GM10847 (cell line): ENCODE measurements around the gene IFNA8.

Source experiments
- POLR2A ChIP-seq: IDR thresholded peaks from 2 replicates; pipeline ENCODE4 v1.6.1; 2011; ENCODE audit not compliant: insufficient read length; ENCODE audit errors: extremely low read depth

Gene IFNA8

GRCh38 chr9:21414220-21414940 is 5.5 kb downstream of the IFNA8 start:
- TF ChIP-seq POLR2A: no peak

GRCh38 chr9:21415493-21416267 is 6.8 kb downstream of the IFNA8 start:
- no peak for TF ChIP-seq POLR2A

- no peak for TF ChIP-seq POLR2A
These were observed 19.3 kb downstream of the IFNA8 start for GRCh38 chr9:21428235-21428634.

GRCh38 chr9:21429191-21429590 is 20.3 kb downstream of the IFNA8 start:
- no peak for TF ChIP-seq POLR2A

- TF ChIP-seq POLR2A: no peak
These were observed 23.9 kb downstream of the IFNA8 start for GRCh38 chr9:21432672-21433425.

- TF ChIP-seq POLR2A: no peak
These were observed 25.5 kb downstream of the IFNA8 start for GRCh38 chr9:21434202-21435014.

- no peak for TF ChIP-seq POLR2A
These were observed 31.2 kb downstream of the IFNA8 start, which contains the start of gene IFNA1 for GRCh38 chr9:21440139-21440538. IFNA1 (plus strand) TSS chr9:21440439; CDS start chr9:21440508, 69 bp downstream.

- no peak for TF ChIP-seq POLR2A
These were observed 35.1 kb downstream of the IFNA8 start for GRCh38 chr9:21443849-21444625.

GRCh38 chr9:21450733-21451394 is 41.9 kb downstream of the IFNA8 start:
- no peak for TF ChIP-seq POLR2A

- no peak for TF ChIP-seq POLR2A
These were observed 43.8 kb downstream of the IFNA8 start for GRCh38 chr9:21452681-21453080.

GRCh38 chr9:21454149-21454548 is 45.2 kb downstream of the IFNA8 start:
- no peak for TF ChIP-seq POLR2A

- no peak for TF ChIP-seq POLR2A
These were observed 46.4 kb downstream of the IFNA8 start for GRCh38 chr9:21455320-21455719.
